Pulmonary artery endothelial cell (primary cell): ENCODE measurements around the gene ST6GALNAC3. TPM values are rescaled to one million over a fixed set of nuclear protein-coding genes. Genes with fewer than 3 reads are reported as not detected.
"Not testable (repeated sequence)": the region's sequence is repeated elsewhere in the genome, so short reads cannot be mapped to it uniquely, and the experiment has no call there.

Experiments used
- DNase-seq: peaks from one replicate; pipeline ENCODE4 v3.0.0-alpha.2; 2011; ENCODE audit warnings: low read depth, low spot score
- total RNA-seq: library from RNA; depleted of rRNA; stranded (reverse); fragments of >200 nt; gene quantifications from 2 replicates; pipeline ENCODE4 v1.2.3, GENCODE V29; 2014

The ST6GALNAC3 gene
- total RNA-seq, 1 donor from 2014 or later = 34.6 TPM

DNA sequence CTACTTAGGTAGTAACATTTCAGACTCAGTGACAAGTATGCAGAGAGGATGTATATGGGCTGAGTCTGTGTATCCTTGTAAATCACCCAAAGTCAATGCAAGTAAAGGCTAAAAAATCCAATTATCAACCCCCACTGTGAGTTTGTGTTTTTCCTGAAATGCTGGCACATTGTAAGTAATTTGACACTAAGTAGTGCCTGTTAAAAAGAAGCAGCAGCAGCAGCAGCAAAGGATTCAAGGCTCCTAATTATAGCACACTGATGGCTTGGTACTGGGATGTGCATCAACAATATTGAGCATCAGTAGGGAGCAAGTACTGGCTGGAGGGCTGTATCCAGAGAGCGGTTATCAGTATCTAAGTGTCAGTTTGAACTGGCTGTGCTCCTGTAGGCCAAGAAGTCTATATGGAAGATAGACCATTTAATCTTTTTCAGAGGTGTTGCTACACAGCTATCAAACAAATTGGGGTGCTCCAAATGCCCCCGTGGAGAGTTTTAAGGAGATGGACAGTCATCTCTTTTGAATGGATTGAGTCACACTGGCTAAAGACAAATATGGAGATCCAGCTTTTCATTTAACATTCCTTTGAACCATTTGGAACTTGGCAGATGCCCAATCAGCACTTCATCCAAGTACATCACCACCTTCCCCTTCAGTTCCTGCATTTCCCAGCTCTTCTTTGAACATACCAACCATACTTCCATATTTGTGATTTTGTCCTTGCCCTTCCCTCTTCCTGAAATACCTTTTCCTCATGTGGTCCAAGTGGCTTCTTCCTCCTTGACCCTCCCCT is 551.5 kb downstream of the ST6GALNAC3 start:
- DNase-seq = no peak

DNA sequence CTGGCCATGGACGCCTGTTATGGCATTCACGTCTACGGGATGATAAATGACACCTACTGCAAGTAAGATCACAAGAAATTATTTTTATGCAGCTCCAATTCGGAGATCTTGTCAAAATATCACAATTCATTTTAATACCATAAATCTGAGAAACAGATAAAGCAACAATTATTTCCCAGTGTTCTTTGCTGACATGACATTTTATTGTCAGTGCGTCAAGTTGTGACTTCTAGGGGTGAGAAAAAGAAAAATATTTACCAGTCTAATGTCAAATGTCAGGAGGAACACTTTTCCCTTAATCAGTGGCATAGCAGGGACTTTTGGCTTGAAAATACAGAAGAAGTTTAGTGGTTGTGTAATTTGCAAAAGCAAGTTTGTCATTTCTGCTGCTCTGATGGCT is 553.0 kb downstream of the ST6GALNAC3 start:
- DNase-seq = no peak

DNA sequence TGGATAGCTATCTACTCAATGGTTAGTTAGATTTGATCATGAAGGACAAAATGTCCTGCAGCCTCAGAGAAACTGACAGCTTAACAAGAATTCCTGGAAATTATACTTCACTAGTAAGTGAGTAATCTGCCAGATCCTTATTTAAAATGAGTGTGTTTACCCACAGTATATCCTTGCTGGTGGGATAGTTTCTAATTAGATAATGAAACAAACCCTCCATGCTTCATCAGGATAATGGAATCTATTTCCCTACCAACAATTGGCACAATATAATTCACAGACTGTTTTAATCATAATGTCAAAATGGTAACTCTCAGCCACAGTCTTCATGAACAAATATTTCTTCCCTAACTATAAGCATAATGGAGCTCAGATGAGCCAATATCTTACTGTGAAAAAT is 553.4 kb downstream of the ST6GALNAC3 start:
- DNase-seq = no peak

DNA sequence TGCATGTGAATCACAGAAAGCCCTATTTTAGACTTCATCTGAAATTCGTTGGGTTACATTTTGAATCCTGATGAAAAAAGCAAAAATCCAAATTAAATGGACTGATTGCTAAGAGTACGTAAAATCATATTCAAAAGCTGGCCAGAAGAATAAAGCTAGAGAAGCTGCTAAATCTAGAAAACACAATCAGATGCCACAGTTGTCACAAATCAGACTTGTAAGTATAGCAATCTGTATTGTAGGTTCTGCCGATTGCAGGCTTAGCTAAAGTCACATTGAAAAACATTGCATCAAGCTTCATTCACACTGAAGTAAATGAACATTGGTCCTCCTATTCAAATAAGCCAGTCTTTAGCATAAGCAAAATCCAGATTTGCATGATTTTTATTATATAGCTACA is 557.6 kb downstream of the ST6GALNAC3 start:
- no peak for DNase-seq

DNA sequence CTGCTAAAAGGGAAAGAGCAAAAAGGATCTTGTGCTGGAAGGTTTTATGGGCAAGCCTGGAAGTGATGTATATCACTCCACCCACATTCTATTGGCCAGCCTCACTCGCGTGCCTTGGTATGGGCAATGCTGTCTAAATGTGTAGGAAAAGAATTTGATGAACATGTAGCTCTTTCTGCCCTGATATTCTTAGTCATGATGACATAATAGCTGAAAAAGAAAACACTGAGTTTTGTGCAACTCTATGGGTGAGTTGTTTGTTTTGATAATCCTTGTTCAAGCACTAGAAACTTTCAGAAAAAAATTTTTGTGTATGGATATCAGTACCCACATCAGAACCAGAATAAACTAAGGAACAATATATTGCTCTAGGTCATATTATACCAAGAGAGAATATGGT is 561.2 kb downstream of the ST6GALNAC3 start:
- no peak for DNase-seq

DNA sequence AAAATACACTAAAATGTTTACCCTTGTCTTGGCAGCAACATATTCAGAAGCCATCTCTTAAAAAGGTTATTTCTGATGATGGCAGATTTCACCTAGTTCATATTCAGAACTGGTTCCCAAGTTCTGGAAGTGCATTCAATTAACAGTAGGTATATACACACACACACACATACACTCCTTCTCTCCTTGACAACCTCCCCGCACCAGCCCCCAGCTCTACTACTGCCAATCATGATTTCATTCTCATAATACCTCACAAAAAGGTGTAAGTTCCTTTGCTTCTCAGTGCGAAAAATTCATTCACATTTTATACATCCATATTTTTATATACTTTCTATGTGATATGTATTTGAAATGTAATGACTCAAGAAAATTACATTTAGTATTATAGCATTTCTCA is 564.6 kb downstream of the ST6GALNAC3 start:
- DNase-seq = no peak

DNA sequence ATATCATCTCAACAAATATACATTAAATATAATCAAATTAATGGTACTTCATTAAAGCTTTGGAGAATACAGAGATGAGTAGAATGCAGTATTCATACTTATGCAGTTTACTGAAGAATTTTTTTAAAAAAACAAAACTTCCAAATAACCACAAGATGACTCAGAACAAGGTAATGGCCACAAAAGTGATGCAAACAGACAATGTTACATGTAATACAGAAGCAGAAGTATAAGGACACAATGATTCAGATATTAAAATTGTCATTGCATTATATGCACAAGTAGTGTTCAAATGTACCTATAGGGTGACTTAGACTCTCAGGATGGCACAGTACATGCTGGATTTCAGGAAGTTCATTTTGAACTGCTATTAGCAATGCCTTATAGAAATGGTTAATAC is 565.5 kb downstream of the ST6GALNAC3 start:
- DNase-seq = no peak

DNA sequence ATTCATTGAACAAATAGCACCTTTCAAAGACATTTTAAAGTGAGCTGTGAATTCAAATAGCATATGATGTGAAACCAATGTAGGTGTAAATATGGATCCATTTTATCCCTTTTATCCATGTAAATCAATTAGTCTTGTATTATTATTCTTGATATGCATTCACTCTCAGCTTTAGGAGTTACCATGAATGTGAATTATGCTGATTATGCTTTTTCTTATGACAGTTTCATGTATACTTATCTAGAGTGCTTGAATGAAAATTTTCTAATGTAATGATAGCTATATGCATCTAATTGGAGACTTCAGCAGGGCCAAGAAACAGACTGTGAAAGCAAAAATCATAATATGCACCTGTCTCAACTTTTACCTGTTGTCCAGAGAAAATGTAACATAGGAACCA is 566.2 kb downstream of the ST6GALNAC3 start:
- DNase-seq = no peak

DNA sequence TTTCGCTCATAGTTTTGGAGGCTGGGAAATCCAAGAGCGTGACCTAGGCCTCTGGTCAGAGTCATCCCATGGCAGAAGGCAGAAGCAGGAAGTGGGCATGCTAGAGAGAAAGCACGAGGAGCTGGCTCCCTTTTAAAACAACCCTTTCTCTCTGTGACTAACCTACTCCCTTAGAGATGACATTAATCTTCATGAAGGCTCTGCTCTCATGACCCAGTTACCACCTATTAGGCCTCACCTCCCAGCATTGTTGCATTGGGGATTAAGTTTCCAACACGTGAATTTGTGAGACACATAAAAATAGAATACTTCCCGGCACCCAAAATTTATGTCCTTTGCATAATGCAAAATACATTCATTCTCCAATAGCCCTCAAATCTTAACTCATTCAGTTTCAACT is 569.6 kb downstream of the ST6GALNAC3 start:
- no peak for DNase-seq

DNA sequence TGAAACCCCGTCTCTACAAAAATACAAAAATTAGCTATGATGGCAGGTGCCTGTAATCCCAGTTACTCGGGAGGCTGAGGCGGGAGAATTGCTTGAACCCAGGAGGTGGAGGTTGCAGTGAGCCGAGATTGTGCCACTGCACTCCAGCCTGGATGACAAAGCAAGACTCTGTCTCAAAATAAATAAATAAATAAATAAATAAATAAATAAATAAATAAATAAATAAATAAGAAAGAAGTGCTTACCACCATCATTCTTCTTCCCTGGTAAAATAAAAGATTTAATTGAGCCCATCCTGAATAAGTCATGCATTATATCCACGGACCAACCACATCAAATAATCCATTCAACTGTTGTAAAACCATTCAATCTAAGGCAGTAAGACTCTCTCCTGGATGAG is 578.3 kb downstream of the ST6GALNAC3 start:
- DNase-seq = not testable (repeated sequence)

DNA sequence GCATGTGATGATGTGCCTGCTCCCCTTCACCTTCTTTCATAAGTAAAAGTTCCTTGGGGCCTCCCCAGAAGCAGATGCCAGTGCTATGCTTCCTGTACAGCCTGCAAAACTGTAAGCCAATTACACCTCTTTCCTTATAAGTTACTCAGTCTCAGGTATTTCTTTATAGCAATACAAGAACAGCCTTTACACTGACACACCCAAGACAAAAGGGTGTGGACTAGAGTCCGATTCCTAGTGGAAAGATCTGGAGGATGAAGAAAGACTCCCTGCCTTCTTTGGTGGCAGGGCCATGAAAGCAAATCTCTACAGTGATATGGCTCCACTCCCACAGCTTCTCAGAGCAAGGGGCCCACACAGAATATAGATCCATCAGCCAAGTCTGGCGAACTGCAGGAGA is 583.1 kb downstream of the ST6GALNAC3 start:
- no peak for DNase-seq

DNA sequence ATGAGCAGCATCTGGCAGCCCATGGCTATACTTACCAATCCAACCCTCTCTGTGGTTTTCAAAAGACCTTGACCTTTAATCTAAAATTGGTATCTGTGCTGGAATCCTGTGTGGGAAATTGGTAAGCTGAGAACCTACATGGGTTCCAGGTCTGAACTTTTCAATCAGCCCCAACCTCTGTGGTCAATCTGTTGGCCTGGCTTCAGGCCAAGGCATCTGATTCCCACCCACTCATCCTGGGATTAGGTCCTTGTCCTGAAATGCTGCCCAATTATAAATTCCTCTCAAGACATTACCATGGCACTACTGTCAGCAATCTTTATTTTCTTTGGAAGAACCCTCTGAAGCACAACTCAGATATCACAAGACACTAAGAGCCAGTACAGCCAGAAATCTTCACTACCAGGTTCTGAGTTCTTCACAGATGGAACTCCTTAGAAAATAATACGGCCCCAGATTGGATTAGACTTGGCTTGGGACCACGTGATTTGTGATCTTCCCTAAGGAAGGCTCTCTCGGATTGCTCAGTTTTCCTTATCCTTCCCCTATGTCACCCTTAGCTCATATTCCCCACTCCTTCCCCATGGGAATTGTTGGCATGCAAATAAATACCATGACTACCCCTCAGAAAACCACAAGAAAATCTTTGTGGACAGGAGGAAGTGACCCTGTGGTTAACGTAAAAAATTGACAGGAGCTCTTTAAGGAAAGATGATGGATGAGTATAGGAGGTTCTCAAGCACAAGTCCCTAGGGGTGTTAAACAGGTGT is 584.8 kb downstream of the ST6GALNAC3 start:
- DNase-seq = no peak

DNA sequence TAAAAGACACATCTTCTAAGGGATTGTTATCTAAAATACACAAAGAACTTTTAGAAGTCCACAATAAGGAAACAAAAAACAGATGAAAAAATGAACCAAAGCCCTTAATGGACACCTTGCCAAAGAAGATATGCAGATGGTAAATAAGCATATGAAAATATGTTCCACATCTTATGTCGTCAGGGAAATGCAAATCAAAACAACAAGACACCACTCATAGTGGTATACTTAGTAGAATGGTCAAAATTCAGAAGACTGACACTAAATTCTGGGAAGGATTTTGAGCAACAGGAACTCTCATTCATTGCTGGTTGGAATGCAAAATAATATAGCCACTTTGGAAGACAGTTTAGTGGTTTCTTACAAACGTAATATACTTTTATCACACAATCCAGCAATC is 587.0 kb downstream of the ST6GALNAC3 start:
- DNase-seq = no peak

DNA sequence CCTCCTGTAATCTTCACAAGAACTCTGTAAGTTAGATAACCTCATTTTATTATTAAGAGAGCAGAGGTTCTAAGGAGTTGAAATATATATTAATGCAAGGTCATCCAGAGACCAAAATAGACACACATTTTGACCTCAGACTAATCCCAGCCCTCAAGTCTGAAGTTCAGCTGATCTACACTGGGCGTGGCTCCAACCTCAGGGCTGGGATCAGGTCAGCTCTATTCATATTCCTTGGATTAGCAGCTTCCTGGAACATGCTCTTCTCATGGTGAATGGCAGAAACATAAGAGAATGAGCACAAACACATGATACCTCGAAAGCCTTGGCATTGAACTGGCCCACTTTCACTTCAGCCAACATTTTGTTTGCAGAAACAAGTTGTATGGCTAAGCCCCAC is 592.0 kb downstream of the ST6GALNAC3 start:
- no peak for DNase-seq

DNA sequence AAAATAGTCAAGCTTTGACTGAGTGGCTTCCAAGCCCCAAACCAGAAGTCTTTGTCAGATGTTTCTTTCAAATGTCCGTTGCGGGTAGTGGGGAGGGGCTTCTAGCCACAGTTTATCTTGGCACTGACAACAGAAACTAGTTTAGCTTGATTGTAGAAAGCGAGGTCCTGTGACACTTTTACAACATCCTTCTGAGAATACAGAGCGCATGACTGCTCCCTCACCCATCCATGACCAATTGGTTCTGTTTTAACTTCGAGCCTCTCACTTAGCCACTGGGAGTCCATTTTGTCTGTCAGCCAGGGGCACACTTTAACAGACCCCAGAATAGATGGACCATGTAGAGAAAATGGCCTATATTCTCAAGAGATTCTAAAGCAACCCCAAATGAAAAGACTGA is 593.5 kb downstream of the ST6GALNAC3 start:
- DNase-seq = no peak

DNA sequence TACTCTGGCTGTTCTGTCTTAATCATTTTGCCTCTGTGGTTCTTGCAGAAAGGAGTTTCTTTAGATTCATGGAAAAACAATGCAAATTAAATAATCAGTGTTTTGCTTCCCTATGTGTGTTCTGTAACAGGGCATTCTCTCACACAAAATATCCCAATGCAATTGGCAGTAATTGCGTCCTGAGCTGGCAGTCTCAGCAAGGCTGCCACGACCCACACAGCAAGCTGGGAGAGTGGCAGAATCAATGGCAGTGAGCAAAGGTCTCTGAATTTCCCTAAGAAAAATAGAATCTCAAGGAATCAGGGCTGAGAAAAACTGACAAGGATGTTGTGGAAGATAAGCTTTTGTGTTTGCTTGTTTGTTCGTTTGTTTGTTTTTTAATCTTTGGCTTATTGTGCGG is 594.6 kb downstream of the ST6GALNAC3 start:
- DNase-seq = no peak

DNA sequence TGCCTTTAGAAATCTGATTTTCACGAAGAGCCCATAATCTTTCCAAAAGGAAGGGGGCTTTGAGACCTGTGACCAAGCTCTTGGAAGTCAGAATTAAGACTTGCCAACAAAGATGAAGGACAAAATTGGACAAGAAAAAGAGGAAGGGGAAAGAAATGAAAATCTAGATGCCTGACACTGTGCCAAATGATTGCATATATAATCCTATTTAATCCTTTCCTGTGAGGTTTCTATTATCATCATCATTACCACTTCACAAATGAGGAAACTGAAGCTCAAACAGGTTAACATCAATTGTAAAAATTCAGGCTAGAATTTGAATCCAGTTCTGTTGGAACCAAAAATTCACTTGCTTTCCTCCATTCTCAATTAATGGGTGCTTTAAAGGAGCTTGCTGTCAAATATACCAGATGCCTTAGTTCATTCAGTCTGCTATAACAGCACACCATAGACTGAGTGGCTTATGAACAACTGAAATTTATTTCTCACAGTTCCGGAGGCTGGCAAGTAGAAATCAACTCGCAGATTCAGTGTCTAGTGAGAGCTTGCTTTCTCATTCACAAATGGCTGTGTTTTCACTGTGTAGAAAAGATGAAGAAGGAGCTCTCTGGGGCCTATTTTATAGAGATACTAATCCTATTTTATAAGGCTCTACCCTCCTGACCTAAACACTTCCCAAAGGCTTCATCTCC is 595.2 kb downstream of the ST6GALNAC3 start:
- DNase-seq = no peak

DNA sequence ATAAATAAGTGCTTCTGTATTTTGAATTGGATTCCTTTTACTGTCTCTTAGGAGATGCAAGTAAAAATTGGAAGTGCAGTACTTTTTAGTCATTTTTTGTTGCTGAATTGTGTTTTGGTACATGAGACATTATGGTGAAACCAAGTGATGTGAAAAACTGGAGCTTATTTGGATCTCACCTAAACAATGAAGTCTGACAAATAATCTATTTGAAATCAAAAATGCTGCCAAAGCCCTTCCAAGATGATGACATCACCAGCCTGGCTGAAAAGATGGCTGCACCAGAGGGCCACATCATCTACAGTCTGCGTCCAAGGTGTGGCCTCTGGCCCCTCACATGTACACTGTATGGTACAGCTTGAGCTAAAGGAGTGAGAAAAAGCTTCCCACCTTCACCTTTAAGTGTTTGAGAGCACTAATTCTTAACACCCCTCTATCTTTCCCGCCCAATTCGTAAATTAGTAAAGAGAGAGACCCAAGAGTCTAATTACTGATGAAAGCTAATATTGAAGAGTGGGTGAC is 600.2 kb downstream of the ST6GALNAC3 start:
- no peak for DNase-seq

DNA sequence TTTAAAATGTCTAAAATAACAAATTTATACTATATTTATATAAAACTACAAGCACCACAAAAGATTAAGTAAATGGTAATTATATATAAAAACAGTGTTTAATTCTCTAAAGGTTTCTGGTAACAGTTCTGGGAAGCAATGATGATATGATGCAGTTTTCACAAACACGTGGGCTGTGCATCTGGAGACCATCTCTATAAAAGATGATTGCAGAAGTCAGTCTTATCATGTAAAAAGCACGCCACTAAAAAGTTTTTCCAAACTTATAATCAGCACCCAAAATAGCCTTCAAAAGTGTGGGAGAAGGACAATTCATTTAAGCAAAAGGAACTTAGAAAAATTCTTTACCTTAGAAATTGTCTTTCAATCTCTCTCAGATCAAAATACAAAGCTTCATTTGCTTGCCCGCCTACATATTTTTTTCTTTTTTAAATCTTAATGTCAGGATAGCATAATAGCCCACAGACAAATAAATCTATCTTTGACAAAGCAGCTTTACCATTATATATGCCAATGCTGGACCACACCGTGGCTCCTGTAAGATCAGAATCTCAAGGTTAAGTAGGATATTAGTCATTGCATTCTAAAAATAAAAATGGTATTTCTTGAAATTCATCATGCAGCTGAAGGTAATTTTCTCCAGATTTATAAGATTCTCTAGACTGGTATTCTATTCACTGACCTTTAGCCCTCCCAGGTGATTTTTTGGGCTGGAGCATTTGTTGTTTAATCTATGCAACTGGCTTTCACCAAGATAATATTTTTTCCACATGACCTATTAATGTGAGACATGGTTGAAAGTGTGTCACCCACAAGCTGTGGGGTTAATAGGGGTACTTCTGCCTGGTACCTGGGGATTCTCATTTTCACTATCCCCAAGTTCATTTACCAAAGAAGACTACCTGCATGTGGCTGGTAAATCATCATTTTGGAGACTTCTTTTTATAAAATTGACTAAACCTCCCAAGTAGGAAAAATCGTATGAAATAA is 603.2 kb downstream of the ST6GALNAC3 start:
- DNase-seq = no peak

DNA sequence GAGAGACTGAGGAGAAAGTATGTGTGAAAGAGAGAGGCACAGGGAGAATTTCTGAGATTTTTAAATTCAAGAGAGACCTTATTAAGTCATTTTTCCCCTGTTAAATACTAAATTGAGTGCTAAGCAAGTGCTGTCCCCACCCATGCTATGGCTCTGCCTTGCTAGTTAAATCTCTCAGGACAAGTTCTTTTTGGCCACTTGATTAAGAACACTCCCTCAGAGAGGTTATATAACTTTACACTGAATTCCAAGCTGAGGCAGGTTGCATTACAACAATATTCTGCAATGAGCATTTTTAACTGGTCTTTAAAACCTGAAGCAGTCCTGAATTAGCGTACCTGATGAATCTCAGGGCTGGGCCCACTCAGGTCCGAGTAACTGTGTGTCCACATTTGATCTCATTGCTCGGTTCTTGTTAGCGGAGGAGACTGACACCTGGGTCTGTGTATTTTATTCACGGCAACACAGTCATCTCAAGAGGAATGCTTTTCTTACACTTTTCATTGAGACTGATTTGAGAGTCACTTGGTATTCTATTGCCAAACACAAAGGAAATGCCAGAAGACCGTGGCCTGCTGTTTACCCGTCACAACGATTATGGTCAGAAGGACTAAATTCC is 605.1 kb downstream of the ST6GALNAC3 start:
- DNase-seq = no peak
